Mesenchymal stem cell (in vitro differentiated cells and primary cell): ENCODE results near the gene ANKRD1.
"Not testable (repeated sequence)": the region's sequence is repeated elsewhere in the genome, so short reads cannot be mapped to it uniquely, and the experiment has no call there.

Source experiments
- DNase-seq: peaks from one replicate; pipeline ENCODE4 v3.0.0-alpha.2; 2013
- H2AFZ ChIP-seq: one replicate; pipeline ENCODE4 v1.6.1; 2013; ENCODE audit warnings: low read depth, mild to moderate bottlenecking, control low read depth, inconsistent platforms, low read length, moderate library complexity
- H2AK5ac ChIP-seq: 2 replicates; pipeline ENCODE4 v1.6.1; 2013; ENCODE audit warnings: low read length, moderate library complexity, mild to moderate bottlenecking, inconsistent platforms; ENCODE audit not compliant: severe bottlenecking
- H2BK120ac ChIP-seq: one replicate; pipeline ENCODE4 v1.6.1; 2013; ENCODE audit warnings: low read depth, mild to moderate bottlenecking, inconsistent platforms, low read length, moderate library complexity
- H2BK12ac ChIP-seq, 2 experiments: one replicate each; pipeline ENCODE4 v1.6.1; 2013; ENCODE audit warnings: inconsistent platforms in 2 of 2, low read length in 2 of 2, mild to moderate bottlenecking in 2 of 2, moderate library complexity in 2 of 2, control low read depth in 1 of 2
- H2BK15ac ChIP-seq: one replicate; pipeline ENCODE4 v1.6.1; 2013; ENCODE audit warnings: mild to moderate bottlenecking, low read depth, inconsistent platforms; ENCODE audit not compliant: poor library complexity, severe bottlenecking
- H2BK5ac ChIP-seq: 2 replicates; pipeline ENCODE4 v1.6.1; 2013; ENCODE audit warnings: low read depth, mild to moderate bottlenecking, low read length, control low read depth, inconsistent platforms; ENCODE audit not compliant: poor library complexity, severe bottlenecking
- H3K14ac ChIP-seq, 2 experiments: one replicate each; pipeline ENCODE4 v1.6.1; 2013; ENCODE audit warnings: inconsistent platforms in 2 of 2, low read length in 2 of 2, control low read depth in 1 of 2, mild to moderate bottlenecking in 1 of 2, moderate library complexity in 1 of 2
- H3K18ac ChIP-seq, 2 experiments: one replicate each; pipeline ENCODE4 v1.6.1; 2013; ENCODE audit warnings: inconsistent platforms in 2 of 2, low read length in 2 of 2, control low read depth in 1 of 2, low read depth in 1 of 2, mild to moderate bottlenecking in 1 of 2
- H3K23ac ChIP-seq, 2 experiments: one replicate each; pipeline ENCODE4 v1.6.1; 2013; ENCODE audit warnings: inconsistent platforms in 2 of 2, low read length in 2 of 2, mild to moderate bottlenecking in 2 of 2, moderate library complexity in 2 of 2, control low read depth in 1 of 2
- H3K27ac ChIP-seq: 2 replicates; pipeline ENCODE4 v1.5.1; 2013; ENCODE audit warnings: mild to moderate bottlenecking, moderate library complexity, low read length, control low read depth, inconsistent platforms; ENCODE audit not compliant: poor library complexity, severe bottlenecking
- H3K27me3 ChIP-seq, 2 experiments: 2 replicates each; pipeline versions ENCODE4 v1.6.1 to v1.7.0; 2013; ENCODE audit warnings: low read length in 2 of 2, mild to moderate bottlenecking in 2 of 2, moderate library complexity in 2 of 2, control low read depth in 1 of 2, inconsistent platforms in 1 of 2; ENCODE audit not compliant: control insufficient read depth in 1 of 2, insufficient read depth in 1 of 2
- H3K36me3 ChIP-seq, 2 experiments: 2 replicates each; pipeline versions ENCODE4 v1.6.1 to v1.7.0; 2013; ENCODE audit warnings: low read length in 2 of 2, control low read depth in 1 of 2, inconsistent platforms in 1 of 2, low read depth in 1 of 2, mild to moderate bottlenecking in 1 of 2; ENCODE audit not compliant: insufficient read depth in 2 of 2, control insufficient read depth in 1 of 2
- H3K4ac ChIP-seq, 2 experiments: one replicate each; pipeline ENCODE4 v1.6.1; 2013; ENCODE audit warnings: inconsistent platforms in 2 of 2, low read length in 2 of 2, mild to moderate bottlenecking in 2 of 2, moderate library complexity in 2 of 2, control low read depth in 1 of 2, low read depth in 1 of 2
- H3K4me1 ChIP-seq: 2 replicates; pipeline ENCODE4 v1.6.1; 2013; ENCODE audit warnings: low read depth, low read length, control low read depth; ENCODE audit not compliant: control insufficient read depth, insufficient read depth
- H3K4me2 ChIP-seq: 2 replicates; pipeline ENCODE4 v1.6.1; 2013; ENCODE audit warnings: low read length, mild to moderate bottlenecking, inconsistent platforms; ENCODE audit not compliant: poor library complexity, severe bottlenecking
- H3K4me3 ChIP-seq, 2 experiments: 2 replicates each; pipeline versions ENCODE4 v1.5.1 to v1.7.0; 2013; ENCODE audit warnings: low read length in 2 of 2, mild to moderate bottlenecking in 2 of 2, control low read depth in 1 of 2, low read depth in 1 of 2; ENCODE audit not compliant: insufficient read depth in 1 of 2
- H3K79me1 ChIP-seq: replicated peaks from 2 replicates; pipeline ENCODE4 v1.6.1; 2013; ENCODE audit warnings: mild to moderate bottlenecking, control low read depth, low read length, inconsistent platforms; ENCODE audit not compliant: poor library complexity, severe bottlenecking
- H3K9ac ChIP-seq: 2 replicates; pipeline ENCODE4 v1.7.0; 2013; ENCODE audit warnings: mild to moderate bottlenecking, low read length, moderate library complexity
- H3K9me3 ChIP-seq: 2 replicates; pipeline ENCODE4 v1.7.0; 2013; ENCODE audit warnings: mild to moderate bottlenecking, low read length; ENCODE audit not compliant: control insufficient read depth
- H4K8ac ChIP-seq: one replicate; pipeline ENCODE4 v1.6.1; 2013; ENCODE audit warnings: inconsistent platforms, mild to moderate bottlenecking, low read length, moderate library complexity
- H4K91ac ChIP-seq: one replicate; pipeline ENCODE4 v1.6.1; 2013; ENCODE audit warnings: mild to moderate bottlenecking, low read length, inconsistent platforms
- WGBS: methylation state at CpG from one replicate; pipeline ENCODE4 v1.1.7; 2013; ENCODE audit warnings: mixed read lengths; 5-methylcytosine and 5-hydroxymethylcytosine counted together

Gene ANKRD1

GRCh38 chr10:90911133-90912051 lies 9.5 kb downstream of the ANKRD1 start:
- no peak overlapping the region for H4K8ac ChIP-seq
- H2BK12ac ChIP-seq = no peak overlapping the region
- peaks cover 0 to 5% of the 10 kb centered on the region in 2 experiments for H3K36me3 ChIP-seq
- no peaks in the 10 kb centered on the region for H3K4me1 ChIP-seq
- no peak overlapping the region for H3K4ac ChIP-seq
- no peak overlapping the region for H4K91ac ChIP-seq
- no peak overlapping the region for H3K4me3 ChIP-seq
- H3K9ac ChIP-seq = peak overlapping the region; percentile 24
- H2BK15ac ChIP-seq = no peak overlapping the region
- no peak overlapping the region for H3K4me2 ChIP-seq
- peak overlapping the region in 1 of 2 experiments; percentile 56 for H3K18ac ChIP-seq
- no peak overlapping the region for H2BK5ac ChIP-seq
- WGBS = 36% methylated on average over 11 of the region's 12 CpGs
- no peak overlapping the region for H2BK120ac ChIP-seq
- H3K27ac ChIP-seq = no peak overlapping the region
- no peak overlapping the region for H2AFZ ChIP-seq
- no peak overlapping the region for H3K14ac ChIP-seq
- no peaks in the 10 kb centered on the region for H3K79me1 ChIP-seq
- no peaks in the 10 kb centered on the region for H3K27me3 ChIP-seq
- H3K23ac ChIP-seq = no peak overlapping the region
- H2AK5ac ChIP-seq = no peak overlapping the region
- no peaks in the 10 kb centered on the region for H3K9me3 ChIP-seq
- peak; percentile 85 for DNase-seq

- Histone ChIP-seq H4K8ac (no peak overlapping the region), H3K4me1 (no peaks in the 10 kb centered on the region), H3K23ac (no peak overlapping the region), H2BK12ac (no peak overlapping the region), H3K4me2 (no peak overlapping the region), H4K91ac (no peak overlapping the region), H2AFZ (no peak overlapping the region), H3K18ac (no peak overlapping the region), H2BK120ac (no peak overlapping the region), H3K79me1 (no peaks in the 10 kb centered on the region), H3K4me3 (no peak overlapping the region), H3K27ac (no peak overlapping the region), H3K27me3 (no peaks in the 10 kb centered on the region), H3K4ac (no peak overlapping the region), H3K14ac (no peak overlapping the region), H3K36me3 (peaks cover 5 to 29% of the 10 kb centered on the region in 2 experiments), H3K9me3 (no peaks in the 10 kb centered on the region), H2BK5ac (no peak overlapping the region), H3K9ac (no peak overlapping the region), H2AK5ac (no peak overlapping the region), H2BK15ac (no peak overlapping the region)
- no CpG with 5 or more reads among the region's 1 CpG for WGBS
- DNase-seq = no peak
These were observed 14.3 kb downstream of the ANKRD1 start for GRCh38 chr10:90906596-90906995.

DNA sequence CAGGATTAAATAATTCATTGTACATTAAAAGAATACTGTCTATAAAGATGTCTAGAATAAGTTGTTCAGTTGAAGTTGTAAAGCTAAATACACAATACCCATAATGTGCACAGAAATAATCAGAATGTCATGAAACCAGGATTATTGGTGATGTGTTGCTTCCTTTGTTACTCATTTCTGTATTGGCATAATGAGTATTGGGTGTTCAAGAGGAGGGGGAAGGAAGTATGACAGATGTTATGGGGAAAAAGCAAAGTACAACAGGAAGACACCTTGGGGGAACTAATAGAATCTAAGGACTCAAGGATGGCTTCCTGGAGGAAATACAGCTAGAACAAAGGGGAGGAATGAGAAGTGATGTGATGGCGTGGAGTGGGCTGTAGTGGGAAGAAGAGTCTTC lies 15.0 kb downstream of the ANKRD1 start:
- Histone ChIP-seq H3K9me3 (no peaks in the 10 kb centered on the region), H2AK5ac (no peak overlapping the region), H3K4ac (no peak overlapping the region), H3K36me3 (peaks cover 7 to 36% of the 10 kb centered on the region in 2 experiments), H2BK5ac (no peak overlapping the region), H2BK120ac (no peak overlapping the region), H3K23ac (no peak overlapping the region), H4K91ac (no peak overlapping the region), H4K8ac (no peak overlapping the region), H3K27ac (no peak overlapping the region), H2BK15ac (no peak overlapping the region), H3K4me1 (no peaks in the 10 kb centered on the region), H3K14ac (no peak overlapping the region), H3K4me2 (no peak overlapping the region), H3K4me3 (no peak overlapping the region), H3K18ac (no peak overlapping the region), H3K9ac (no peak overlapping the region), H2BK12ac (no peak overlapping the region), H3K79me1 (no peaks in the 10 kb centered on the region), H2AFZ (no peak overlapping the region), H3K27me3 (no peaks in the 10 kb centered on the region)
- 94% methylated on average over 1 of the region's 1 CpG for WGBS
- DNase-seq = no peak

DNA sequence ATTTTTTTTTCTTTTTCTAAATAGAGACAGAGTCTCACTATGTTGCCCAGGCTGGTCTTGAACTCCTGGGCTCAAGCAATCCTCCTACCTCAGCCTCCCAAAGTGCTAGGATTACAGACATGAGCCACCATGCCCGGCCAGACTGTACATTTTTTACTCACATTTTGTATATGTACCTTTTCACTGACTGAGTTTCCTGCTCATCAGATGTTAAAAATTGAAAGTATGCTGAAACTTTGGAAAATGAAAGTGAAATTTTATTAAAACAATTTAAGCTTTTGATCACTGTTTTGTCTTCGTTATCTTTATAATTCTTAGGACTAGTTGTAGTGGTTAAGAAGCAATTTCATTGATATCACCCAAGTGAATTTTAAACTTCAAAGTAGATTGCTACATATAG lies 24.0 kb downstream of the ANKRD1 start:
- H3K27ac ChIP-seq, H2AK5ac ChIP-seq, H3K79me1 ChIP-seq, H2BK120ac ChIP-seq, H2BK12ac ChIP-seq, H3K18ac ChIP-seq, H3K9me3 ChIP-seq, DNase-seq, H4K91ac ChIP-seq, H3K27me3 ChIP-seq, H2BK5ac ChIP-seq, H2AFZ ChIP-seq, H3K14ac ChIP-seq, H2BK15ac ChIP-seq, H3K4me2 ChIP-seq, H3K9ac ChIP-seq, H3K4me3 ChIP-seq, H3K4ac ChIP-seq, H3K23ac ChIP-seq, H3K4me1 ChIP-seq, H4K8ac ChIP-seq: not testable (repeated sequence)
- WGBS = no CpG with 5 or more reads among the region's 2 CpGs
- peaks cover 6 to 72% of the 10 kb centered on the region in 2 experiments for H3K36me3 ChIP-seq
